C4-2B (cell line): ENCODE data around the gene FAM168A.
"Not testable (repeated sequence)": the region's sequence is repeated elsewhere in the genome, so short reads cannot be mapped to it uniquely, and the experiment has no call there.

Experiments used
- CTCF ChIP-seq: fragments of 450-650 bp; conservative IDR thresholded peaks from 2 replicates; pipeline ENCODE4 v1.5.1; 2017; ENCODE audit warnings: mild to moderate bottlenecking
- ZFX ChIP-seq: fragments of 450-650 bp; IDR thresholded peaks from 2 replicates; pipeline ENCODE4 v1.6.1; 2017

GRCh38 chr11:73470036-73470612 is 127.8 kb downstream of the FAM168A start:
- TF ChIP-seq CTCF, ZFX: not testable (repeated sequence)
